ENCODE measurements around the gene KCNAB1. TPM values are rescaled to one million over a fixed set of nuclear protein-coding genes. Genes with fewer than 3 reads are reported as not detected.
"Not testable (repeated sequence)": the region's sequence is repeated elsewhere in the genome, so short reads cannot be mapped to it uniquely, and the experiment has no call there.

KCNAB1 gene
- polyA plus RNA-seq (2013, experiment 1 of 2): 0.45 TPM
- 0.25 TPM for polyA plus RNA-seq (2013, experiment 2 of 2)

- no peak within 1 kb of the TSS for H3K4me3 ChIP-seq (ENCODE audit: low read length)
- H3K27me3 ChIP-seq (ENCODE audit: insufficient read depth, low read length): no peaks in the 10 kb centered on the region
- no peaks in the 10 kb centered on the region for H3K9me3 ChIP-seq (ENCODE audit: insufficient read depth, low read depth, low read length)
- no peak within 1 kb of the TSS for H3K27ac ChIP-seq (ENCODE audit: low read depth, low read length)
- no peaks in the 10 kb centered on the region for H3K36me3 ChIP-seq (ENCODE audit: insufficient read depth, low read length)
- H3K4me1 ChIP-seq (ENCODE audit: insufficient read depth, low read length): peaks cover 7% of the 10 kb centered on the region; the same call in 1 of the 2 replicates
- no peak within 1 kb of the TSS for H3K9ac ChIP-seq (ENCODE audit: low read depth, low read length)
- WGBS: 71% methylated on average over 19 of the region's 19 CpGs
Observed at GRCh38 chr3:156120528-156121251, at the start of gene KCNAB1. TSS of gene KCNAB1 (plus strand) at chr3:156120578.

- no peaks in the 10 kb centered on the region for H3K9me3 ChIP-seq (ENCODE audit: insufficient read depth, low read depth, low read length)
- no CpG with 5 or more reads among the region's 1 CpG for WGBS
- H3K4me3 ChIP-seq (ENCODE audit: low read length): no peak overlapping the region
- no peaks in the 10 kb centered on the region for H3K27me3 ChIP-seq (ENCODE audit: insufficient read depth, low read length)
- H3K36me3 ChIP-seq (ENCODE audit: insufficient read depth, low read length): no peaks in the 10 kb centered on the region
- H3K4me1 ChIP-seq (ENCODE audit: insufficient read depth, low read length): no peaks in the 10 kb centered on the region
- H3K27ac ChIP-seq (ENCODE audit: low read depth, low read length): no peak overlapping the region
- no peak overlapping the region for H3K9ac ChIP-seq (ENCODE audit: low read depth, low read length)
Observed at GRCh38 chr3:156071031-156071430, 49.3 kb upstream of the KCNAB1 start.

GRCh38 chr3:156072950-156073657 lies 47.3 kb upstream of the KCNAB1 start:
- not testable (repeated sequence) for H3K36me3 ChIP-seq (ENCODE audit: insufficient read depth, low read length); H3K4me1 ChIP-seq (ENCODE audit: insufficient read depth, low read length); H3K27me3 ChIP-seq (ENCODE audit: insufficient read depth, low read length); H3K4me3 ChIP-seq (ENCODE audit: low read length); H3K9me3 ChIP-seq (ENCODE audit: insufficient read depth, low read depth, low read length); H3K9ac ChIP-seq (ENCODE audit: low read depth, low read length); H3K27ac ChIP-seq (ENCODE audit: low read depth, low read length)
- 93% methylated on average over 29 of the region's 29 CpGs for WGBS

GRCh38 chr3:156090126-156090525 lies 30.3 kb upstream of the KCNAB1 start:
- no peaks in the 10 kb centered on the region for H3K27me3 ChIP-seq (ENCODE audit: insufficient read depth, low read length)
- H3K9ac ChIP-seq (ENCODE audit: low read depth, low read length): no peak overlapping the region
- H3K9me3 ChIP-seq (ENCODE audit: insufficient read depth, low read depth, low read length): no peaks in the 10 kb centered on the region
- H3K4me1 ChIP-seq (ENCODE audit: insufficient read depth, low read length): peaks cover 9% of the 10 kb centered on the region
- H3K36me3 ChIP-seq (ENCODE audit: insufficient read depth, low read length): no peaks in the 10 kb centered on the region
- WGBS: 98% methylated on average over 3 of the region's 3 CpGs
- H3K4me3 ChIP-seq (ENCODE audit: low read length): no peak overlapping the region
- H3K27ac ChIP-seq (ENCODE audit: low read depth, low read length): no peak overlapping the region

- Histone ChIP-seq H3K9me3 (ENCODE audit: insufficient read depth, low read depth, low read length) (no peaks in the 10 kb centered on the region), H3K9ac (ENCODE audit: low read depth, low read length) (no peak overlapping the region), H3K4me1 (ENCODE audit: insufficient read depth, low read length) (peaks cover 9% of the 10 kb centered on the region), H3K27me3 (ENCODE audit: insufficient read depth, low read length) (no peaks in the 10 kb centered on the region), H3K27ac (ENCODE audit: low read depth, low read length) (no peak overlapping the region), H3K36me3 (ENCODE audit: insufficient read depth, low read length) (no peaks in the 10 kb centered on the region), H3K4me3 (ENCODE audit: low read length) (no peak overlapping the region)
- WGBS: 14% methylated on average over 7 of the region's 7 CpGs
Observed at GRCh38 chr3:156093964-156094363, 26.4 kb upstream of the KCNAB1 start.

- Histone ChIP-seq H3K9ac (ENCODE audit: low read depth, low read length) (no peak overlapping the region), H3K27me3 (ENCODE audit: insufficient read depth, low read length) (no peaks in the 10 kb centered on the region), H3K4me3 (ENCODE audit: low read length) (no peak overlapping the region), H3K9me3 (ENCODE audit: insufficient read depth, low read depth, low read length) (no peaks in the 10 kb centered on the region), H3K27ac (ENCODE audit: low read depth, low read length) (no peak overlapping the region), H3K4me1 (ENCODE audit: insufficient read depth, low read length) (peaks cover 9% of the 10 kb centered on the region), H3K36me3 (ENCODE audit: insufficient read depth, low read length) (no peaks in the 10 kb centered on the region)
- WGBS: 100% methylated on average over 1 of the region's 2 CpGs
Observed at GRCh38 chr3:156094391-156094790, 26.0 kb upstream of the KCNAB1 start.

GRCh38 chr3:156095652-156096051 lies 24.7 kb upstream of the KCNAB1 start:
- H3K4me3 ChIP-seq (ENCODE audit: low read length); H3K4me1 ChIP-seq (ENCODE audit: insufficient read depth, low read length); H3K9me3 ChIP-seq (ENCODE audit: insufficient read depth, low read depth, low read length); H3K9ac ChIP-seq (ENCODE audit: low read depth, low read length); H3K36me3 ChIP-seq (ENCODE audit: insufficient read depth, low read length); H3K27ac ChIP-seq (ENCODE audit: low read depth, low read length); H3K27me3 ChIP-seq (ENCODE audit: insufficient read depth, low read length): not testable (repeated sequence)
- 100% methylated on average over 4 of the region's 4 CpGs for WGBS

GRCh38 chr3:156098437-156099035 lies 21.8 kb upstream of the KCNAB1 start:
- Histone ChIP-seq H3K4me3 (ENCODE audit: low read length) (no peak overlapping the region), H3K36me3 (ENCODE audit: insufficient read depth, low read length) (no peaks in the 10 kb centered on the region), H3K4me1 (ENCODE audit: insufficient read depth, low read length) (peaks cover 9% of the 10 kb centered on the region), H3K27ac (ENCODE audit: low read depth, low read length) (no peak overlapping the region), H3K27me3 (ENCODE audit: insufficient read depth, low read length) (no peaks in the 10 kb centered on the region), H3K9me3 (ENCODE audit: insufficient read depth, low read depth, low read length) (no peaks in the 10 kb centered on the region), H3K9ac (ENCODE audit: low read depth, low read length) (no peak overlapping the region)
- WGBS: 92% methylated on average over 4 of the region's 4 CpGs

GRCh38 chr3:156099348-156099747 lies 21.0 kb upstream of the KCNAB1 start:
- H3K36me3 ChIP-seq (ENCODE audit: insufficient read depth, low read length); H3K27ac ChIP-seq (ENCODE audit: low read depth, low read length); H3K27me3 ChIP-seq (ENCODE audit: insufficient read depth, low read length); H3K4me3 ChIP-seq (ENCODE audit: low read length); H3K9me3 ChIP-seq (ENCODE audit: insufficient read depth, low read depth, low read length); H3K9ac ChIP-seq (ENCODE audit: low read depth, low read length); H3K4me1 ChIP-seq (ENCODE audit: insufficient read depth, low read length): not testable (repeated sequence)
- 93% methylated on average over 27 of the region's 27 CpGs for WGBS

GRCh38 chr3:156099984-156100383 lies 20.4 kb upstream of the KCNAB1 start:
- H3K36me3 ChIP-seq (ENCODE audit: insufficient read depth, low read length); H3K4me3 ChIP-seq (ENCODE audit: low read length); H3K9me3 ChIP-seq (ENCODE audit: insufficient read depth, low read depth, low read length); H3K27ac ChIP-seq (ENCODE audit: low read depth, low read length); H3K9ac ChIP-seq (ENCODE audit: low read depth, low read length); H3K4me1 ChIP-seq (ENCODE audit: insufficient read depth, low read length); H3K27me3 ChIP-seq (ENCODE audit: insufficient read depth, low read length): not testable (repeated sequence)
- 95% methylated on average over 9 of the region's 9 CpGs for WGBS

GRCh38 chr3:156102267-156102931 lies 18.0 kb upstream of the KCNAB1 start:
- 93% methylated on average over 3 of the region's 4 CpGs for WGBS
- no peaks in the 10 kb centered on the region for H3K36me3 ChIP-seq (ENCODE audit: insufficient read depth, low read length)
- no peak overlapping the region for H3K27ac ChIP-seq (ENCODE audit: low read depth, low read length)
- H3K27me3 ChIP-seq (ENCODE audit: insufficient read depth, low read length): no peaks in the 10 kb centered on the region
- no peak overlapping the region for H3K9ac ChIP-seq (ENCODE audit: low read depth, low read length)
- no peak overlapping the region for H3K4me3 ChIP-seq (ENCODE audit: low read length)
- H3K4me1 ChIP-seq (ENCODE audit: insufficient read depth, low read length): no peaks in the 10 kb centered on the region
- H3K9me3 ChIP-seq (ENCODE audit: insufficient read depth, low read depth, low read length): no peaks in the 10 kb centered on the region
